HG02884 (cell line): ENCODE results near the gene COBL.

ENCODE experiments used
- ATAC-seq: cut with Tn5 transposase; IDR thresholded peaks from one replicate; pipeline ENCODE4 v1.9.1; 2021; ENCODE audit warnings: mild to moderate bottlenecking, moderate library complexity; ENCODE audit not compliant: unreplicated experiment

The COBL gene

DNA sequence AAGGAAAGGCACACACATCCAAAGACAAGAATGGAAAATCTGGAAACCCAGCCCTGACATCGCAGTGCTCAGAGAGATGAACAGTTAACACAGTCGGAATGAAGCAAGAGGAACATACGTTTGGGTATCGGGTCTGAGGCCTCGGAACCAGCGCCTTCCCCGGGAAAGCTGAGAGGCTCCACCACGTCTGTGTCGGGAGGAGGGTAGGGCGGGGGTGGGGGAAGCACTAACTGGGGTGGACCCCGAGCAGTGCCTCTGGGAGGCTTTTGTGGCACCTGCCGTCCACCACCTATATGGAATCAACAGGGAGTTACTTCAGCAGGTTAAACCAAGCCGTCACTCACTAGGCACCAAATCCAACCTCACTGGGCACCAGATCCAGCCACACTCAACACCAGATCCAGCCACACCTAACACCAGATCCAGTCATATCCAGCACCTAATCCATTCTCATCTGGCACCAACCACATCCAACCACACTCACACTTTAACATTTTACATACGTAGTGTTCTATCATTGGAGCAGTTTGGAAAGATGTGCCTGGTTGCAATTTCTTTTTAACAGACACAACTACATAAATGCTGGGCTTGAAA is 233.6 kb downstream of the COBL start:
- no peak for ATAC-seq

GRCh38 chr7:51082096-51082840 is 234.3 kb downstream of the COBL start:
- no peak for ATAC-seq

- no peak for ATAC-seq
These were observed 235.2 kb downstream of the COBL start for GRCh38 chr7:51081270-51081890.

DNA sequence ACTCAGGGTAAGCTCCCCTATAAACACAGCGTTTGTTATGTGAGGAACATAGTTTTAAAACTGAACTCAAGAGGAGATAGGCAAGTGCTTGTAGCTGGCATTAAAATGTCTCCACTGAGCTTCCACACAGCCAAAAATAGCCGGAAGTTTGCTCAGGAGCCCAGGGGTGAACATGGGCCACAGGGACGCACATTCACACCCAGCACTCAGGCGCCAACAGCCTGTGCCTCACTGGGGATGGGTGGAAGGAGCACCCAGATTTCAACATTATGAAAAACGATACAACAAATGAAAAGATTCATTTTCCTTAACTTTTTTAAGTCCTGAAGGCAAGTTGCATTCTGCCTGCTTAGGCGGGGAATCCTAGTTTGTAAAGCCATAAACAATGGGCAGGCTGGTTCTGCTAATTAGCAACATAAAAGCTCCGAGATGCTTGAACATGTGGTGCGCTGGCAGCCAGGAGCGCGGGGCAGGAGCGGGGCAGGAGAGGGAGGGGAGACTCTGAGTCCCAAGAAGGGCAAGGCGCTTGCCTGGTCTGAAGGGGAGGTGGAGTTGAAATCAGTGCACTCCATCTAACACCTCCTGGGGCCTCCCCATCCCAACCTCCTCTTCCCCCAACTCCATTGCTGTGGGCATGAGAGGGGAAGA is 235.9 kb downstream of the COBL start:
- no peak for ATAC-seq

- ATAC-seq = no peak
These were observed 236.4 kb downstream of the COBL start for GRCh38 chr7:51080216-51080615.

DNA sequence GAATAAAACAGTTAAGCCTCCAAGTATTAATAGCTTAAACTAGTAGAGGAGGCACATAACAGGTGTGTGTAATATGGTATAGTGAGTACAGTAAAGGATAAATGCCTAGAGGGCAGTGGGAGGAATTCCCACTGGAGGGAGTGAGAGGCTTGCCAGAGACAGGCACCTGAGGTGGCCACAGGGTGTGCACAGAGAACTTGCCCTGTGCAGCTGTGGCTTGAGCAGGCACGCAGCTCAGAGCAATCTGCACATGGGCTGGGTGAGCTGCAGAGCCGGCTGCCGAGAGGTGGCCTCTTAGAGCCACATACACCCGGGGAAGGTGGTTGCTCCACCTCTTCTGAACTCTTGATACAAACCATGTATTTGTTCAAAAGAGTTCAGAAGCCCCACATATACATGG is 237.1 kb downstream of the COBL start:
- ATAC-seq = no peak

- ATAC-seq = no peak
These were observed 238.0 kb downstream of the COBL start for GRCh38 chr7:51078653-51079052.

- ATAC-seq = no peak
These were observed 238.6 kb downstream of the COBL start for GRCh38 chr7:51077987-51078370.

DNA sequence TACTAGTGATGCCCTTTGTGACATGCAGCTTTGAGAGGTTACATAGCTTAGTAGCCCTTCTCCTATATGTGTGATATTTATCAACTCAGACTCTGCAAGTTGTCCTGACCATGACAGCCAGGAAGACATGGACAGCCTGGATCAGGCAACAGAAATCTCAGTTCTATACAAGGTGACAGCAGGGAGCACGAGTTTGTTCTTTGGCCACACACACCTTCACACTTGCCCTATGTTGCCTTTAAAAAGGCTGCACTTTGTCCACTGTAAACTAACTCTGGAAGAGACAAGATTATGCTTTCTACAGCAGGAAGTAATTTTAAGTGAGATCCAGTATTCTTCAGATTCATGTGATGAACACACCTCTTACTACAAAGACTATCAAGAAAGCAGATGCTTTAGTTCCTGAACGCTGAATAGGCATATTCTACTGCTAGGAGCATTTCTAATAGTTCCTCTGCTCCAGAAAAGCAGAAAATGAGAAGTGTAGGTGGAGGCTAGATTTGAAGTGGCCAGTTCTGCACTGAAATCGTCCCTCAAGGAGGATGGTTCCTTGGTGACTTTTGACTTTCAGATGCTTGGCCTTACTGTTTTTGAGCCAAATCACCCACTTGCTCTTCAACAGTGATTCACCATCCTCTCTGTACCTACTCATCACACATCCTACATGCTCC is 239.2 kb downstream of the COBL start:
- ATAC-seq = no peak

DNA sequence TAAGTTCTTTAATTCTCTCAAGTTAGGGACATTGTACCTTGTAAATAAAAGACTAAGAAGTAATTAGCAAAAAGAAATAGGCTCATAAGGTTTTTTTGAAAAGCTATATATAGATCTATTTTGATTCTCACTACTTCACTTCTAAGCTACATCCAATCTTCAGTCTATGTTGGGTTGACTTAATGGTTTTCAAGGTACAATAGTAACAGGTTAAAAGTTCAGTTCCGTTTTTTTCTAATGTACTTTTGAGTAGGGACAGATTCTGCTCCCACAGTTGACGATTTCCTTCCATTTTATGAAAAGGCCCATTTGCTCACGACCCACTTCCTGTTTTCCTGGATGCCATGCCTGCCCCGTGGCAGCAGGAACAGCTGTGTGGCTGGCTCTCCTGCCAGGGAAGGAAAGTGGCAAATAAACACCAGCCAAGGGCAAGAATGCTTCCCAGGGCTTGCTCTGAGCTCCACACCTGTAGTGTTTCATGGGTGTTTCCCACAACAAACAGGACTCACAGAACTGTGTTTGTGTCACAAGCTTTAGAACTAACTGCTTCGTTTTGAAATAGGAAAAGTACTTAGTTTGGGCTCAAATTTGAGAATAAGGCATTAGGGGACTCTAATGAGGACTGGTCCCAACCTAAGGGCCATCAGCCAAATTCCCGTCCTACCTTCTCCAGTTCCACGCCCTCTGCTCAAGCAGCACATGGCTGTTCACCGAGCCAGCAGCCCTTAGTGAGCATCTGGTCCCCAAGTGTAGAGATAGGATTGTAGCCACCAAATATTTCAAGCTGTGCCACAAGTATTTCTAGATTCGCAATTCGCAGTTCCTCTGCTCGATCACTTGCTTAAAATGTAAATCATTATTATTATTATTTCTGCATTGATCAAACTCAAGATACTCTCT is 240.7 kb downstream of the COBL start:
- no peak for ATAC-seq

GRCh38 chr7:51073171-51073570 is 243.4 kb downstream of the COBL start:
- no peak for ATAC-seq

DNA sequence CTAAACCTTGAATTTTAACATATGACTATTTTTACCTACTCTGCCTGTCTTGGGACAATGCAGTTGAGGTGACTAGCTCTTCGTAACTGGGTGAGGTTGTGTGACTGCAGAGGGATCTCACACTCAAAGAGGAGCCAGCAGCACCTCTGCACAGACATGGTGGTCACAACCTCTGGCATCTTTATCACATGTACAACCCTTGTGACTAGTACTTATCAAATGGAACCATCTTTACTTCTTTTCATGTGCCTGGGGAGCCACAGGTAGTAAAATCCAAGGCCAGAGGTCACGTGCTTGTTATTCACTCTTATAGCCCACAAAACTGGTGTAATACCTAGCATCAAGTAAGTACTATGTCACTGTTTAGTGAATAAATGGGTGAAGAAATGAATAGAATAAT is 244.3 kb downstream of the COBL start:
- no peak for ATAC-seq

GRCh38 chr7:51071427-51071826 is 245.2 kb downstream of the COBL start:
- ATAC-seq = no peak

- no peak for ATAC-seq
These were observed 246.5 kb downstream of the COBL start for GRCh38 chr7:51070151-51070550.

DNA sequence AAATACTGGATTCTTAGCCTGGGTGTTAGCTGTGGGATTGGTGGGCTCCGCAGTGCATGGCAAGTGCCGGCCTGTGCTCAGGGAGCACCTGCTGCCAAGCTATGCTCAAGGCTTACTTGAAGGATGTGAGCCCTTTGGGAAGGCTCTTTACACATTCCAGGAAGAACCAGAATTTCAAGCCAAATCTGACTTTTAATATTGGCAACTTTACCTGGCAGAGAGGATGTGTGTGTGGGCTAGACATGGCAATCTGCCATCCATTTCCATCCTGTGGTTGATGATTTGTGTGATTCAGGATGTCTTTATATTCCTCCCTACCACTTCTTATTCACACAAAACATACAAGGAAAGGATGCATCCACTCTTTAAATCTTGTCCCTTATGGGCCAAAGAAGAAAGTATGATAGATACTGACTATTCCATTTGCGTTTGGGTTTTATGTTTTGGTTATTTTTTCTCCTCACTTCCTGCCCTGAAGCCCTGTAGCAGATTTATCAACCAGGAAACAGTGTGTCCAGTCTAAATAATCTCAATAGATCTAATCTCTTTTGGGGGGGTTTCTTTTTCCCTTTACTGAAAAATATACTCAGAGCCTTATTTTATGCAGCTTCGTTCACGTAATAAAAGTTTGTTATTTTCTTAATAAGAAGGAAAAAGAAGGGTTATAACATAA is 247.1 kb downstream of the COBL start:
- no peak for ATAC-seq

- no peak for ATAC-seq
These were observed 248.2 kb downstream of the COBL start for GRCh38 chr7:51068401-51068800.

DNA sequence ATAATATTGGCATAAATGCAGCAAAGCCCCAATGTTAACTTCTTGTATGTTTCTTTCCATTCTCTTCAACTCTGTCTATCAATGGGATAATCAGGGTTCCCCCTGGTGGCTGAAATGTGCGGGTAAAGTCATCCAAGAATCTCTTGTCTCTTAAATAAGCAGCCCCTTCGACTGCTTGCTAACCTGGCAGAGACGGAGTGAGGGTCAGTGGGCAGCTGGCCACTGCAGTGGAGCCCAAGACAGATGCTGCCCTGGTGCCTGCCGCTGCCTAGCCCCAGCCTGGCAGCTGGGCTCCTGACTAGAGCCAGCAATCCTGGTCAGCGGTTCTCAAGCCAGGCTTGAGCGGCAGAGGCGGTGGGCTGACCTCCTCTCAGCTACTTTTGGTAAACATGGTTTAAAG is 248.9 kb downstream of the COBL start:
- peak; percentile 60 for ATAC-seq

GRCh38 chr7:51067258-51067657 is 249.4 kb downstream of the COBL start:
- peak; percentile 16 for ATAC-seq

GRCh38 chr7:51066405-51066882 is 250.2 kb downstream of the COBL start:
- no peak for ATAC-seq

DNA sequence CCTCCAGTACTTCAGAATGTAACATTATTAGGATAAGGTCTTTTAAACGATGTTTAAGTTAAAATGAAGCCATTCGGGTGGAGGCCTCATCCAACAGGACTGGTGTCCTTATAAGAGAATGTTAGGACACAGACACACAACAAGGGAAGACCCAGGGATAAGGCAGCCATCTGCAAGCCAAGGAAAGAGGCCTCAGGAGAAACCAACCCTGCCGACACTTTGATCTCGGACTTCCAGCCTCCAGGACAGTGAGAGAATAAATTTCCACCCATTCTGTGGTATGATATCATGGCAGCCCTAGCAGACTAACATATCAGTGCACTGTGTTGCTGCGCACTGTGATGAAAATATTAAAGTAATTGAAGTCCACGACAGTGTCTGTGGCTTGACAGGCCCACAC is 250.8 kb downstream of the COBL start:
- ATAC-seq = no peak
